ENCODE results near the gene PDS5A.

PDS5A gene

DNA sequence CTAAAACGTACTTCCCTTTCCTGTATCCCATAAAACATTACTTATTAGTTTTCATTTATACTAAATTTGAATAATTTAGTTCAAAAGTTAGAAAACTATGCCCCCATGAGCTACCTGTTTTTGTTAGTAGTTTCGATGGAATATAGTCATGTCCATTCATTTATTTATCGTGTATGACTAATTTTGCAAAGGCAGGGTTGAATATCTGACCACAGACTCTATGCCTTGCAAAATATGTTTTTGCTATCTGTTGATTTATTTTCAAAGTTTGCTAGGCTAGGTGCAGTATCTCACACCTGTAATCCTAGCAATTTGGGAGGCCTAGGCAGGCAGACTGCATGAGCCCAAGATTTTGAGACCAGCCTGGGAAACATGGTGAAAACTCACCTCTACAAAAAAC lies 78.4 kb downstream of the PDS5A start:
- TF ChIP-seq, protein P1, sequence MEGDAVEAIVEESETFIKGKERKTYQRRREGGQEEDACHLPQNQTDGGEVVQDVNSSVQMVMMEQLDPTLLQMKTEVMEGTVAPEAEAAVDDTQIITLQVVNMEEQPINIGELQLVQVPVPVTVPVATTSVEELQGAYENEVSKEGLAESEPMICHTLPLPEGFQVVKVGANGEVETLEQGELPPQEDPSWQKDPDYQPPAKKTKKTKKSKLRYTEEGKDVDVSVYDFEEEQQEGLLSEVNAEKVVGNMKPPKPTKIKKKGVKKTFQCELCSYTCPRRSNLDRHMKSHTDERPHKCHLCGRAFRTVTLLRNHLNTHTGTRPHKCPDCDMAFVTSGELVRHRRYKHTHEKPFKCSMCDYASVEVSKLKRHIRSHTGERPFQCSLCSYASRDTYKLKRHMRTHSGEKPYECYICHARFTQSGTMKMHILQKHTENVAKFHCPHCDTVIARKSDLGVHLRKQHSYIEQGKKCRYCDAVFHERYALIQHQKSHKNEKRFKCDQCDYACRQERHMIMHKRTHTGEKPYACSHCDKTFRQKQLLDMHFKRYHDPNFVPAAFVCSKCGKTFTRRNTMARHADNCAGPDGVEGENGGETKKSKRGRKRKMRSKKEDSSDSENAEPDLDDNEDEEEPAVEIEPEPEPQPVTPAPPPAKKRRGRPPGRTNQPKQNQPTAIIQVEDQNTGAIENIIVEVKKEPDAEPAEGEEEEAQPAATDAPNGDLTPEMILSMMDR (IDR thresholded peaks at IDR 0.05): no peak

DNA sequence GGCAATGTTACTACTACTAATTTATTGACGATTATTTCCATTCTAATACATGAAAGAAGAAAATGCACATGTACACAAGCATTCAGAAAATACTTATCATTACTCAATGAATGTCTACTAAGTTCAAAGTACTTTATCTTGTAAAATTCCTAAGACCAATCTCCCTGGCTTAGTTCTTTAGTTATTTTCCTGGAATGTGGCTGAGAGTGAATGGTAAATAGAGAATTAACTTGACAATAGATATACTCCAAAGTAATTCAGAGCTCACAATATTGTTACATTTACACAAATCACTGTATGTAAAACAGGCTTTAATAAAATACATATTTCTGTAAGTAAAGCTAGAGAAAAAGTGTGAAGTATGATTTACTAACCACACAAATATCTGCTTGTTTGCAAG lies 79.7 kb downstream of the PDS5A start:
- TF ChIP-seq, protein P1 (IDR thresholded peaks at IDR 0.05): no peak

DNA sequence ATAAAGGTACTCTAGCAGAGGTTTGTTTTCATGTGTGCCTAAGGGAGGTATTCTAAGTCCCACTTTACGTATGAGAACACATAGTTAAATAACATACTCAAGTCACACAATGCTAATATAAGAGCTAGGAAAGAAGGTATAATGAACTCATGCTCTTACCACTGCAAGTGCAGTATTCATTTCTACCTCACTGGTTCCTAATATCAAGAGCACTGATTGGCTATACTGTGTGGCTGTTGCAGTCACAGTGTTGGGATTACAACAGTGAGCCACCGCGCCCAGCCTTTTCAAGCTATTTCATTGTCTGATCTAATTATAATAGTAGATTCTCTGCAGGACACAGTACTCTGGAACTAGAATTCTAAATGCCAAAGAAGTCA lies 84.0 kb downstream of the PDS5A start:
- TF ChIP-seq, protein P1 (IDR thresholded peaks at IDR 0.05): no peak

DNA sequence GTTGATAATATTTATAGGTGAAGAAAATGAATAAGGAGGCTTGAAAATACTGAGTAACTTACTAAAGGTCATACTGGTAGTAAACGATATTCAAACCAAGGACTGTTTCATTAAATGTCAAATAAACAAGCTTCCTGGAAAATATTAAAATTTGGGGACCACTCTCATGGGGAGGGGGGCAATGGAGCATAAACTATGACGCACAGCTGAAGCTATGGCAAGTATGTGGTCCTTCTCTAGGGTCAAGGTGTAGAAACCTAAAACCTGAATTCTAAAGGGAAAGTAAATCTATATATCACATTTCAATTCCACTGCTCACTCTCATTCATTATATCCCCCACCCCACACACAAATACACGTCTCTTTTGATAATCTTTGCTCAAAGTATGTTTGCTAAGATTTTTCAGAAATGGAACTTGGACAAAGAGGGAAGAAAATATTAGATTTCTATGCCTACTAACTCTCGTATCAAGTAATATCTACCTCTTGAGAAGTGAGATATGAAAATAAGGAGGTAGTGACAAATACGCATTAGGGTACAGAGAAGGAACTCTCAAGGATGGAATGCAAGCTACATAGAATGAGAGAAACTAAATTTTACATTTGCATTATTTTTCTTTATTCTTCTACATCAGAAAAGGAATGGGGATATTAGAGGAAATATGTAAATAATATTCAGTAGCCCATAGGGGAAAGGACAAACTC lies 84.6 kb downstream of the PDS5A start:
- TF ChIP-seq, protein P1 (IDR thresholded peaks at IDR 0.05): no peak

GRCh38 chr4:39889226-39889625 lies 88.5 kb downstream of the PDS5A start:
- TF ChIP-seq, protein P1 (IDR thresholded peaks at IDR 0.05): no peak

DNA sequence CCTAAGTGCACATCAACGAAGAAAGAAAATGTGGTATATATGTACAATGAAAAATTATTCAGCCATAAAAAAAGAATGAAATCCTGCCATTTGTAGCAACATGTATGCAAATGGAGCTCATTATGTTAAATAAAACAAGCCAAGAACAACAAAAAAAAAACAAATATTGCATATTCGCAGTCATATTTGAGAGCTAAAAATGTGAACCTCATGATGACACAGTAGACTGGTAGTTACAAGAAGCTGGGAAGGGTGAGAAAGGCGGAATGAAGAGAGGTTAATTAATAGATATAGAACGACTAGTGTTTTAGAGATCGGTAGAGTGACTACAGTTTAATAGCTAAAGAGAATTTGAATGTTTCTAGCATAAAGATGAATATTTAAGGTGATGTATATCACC lies 89.2 kb downstream of the PDS5A start:
- TF ChIP-seq, protein P1 (IDR thresholded peaks at IDR 0.05): no peak

GRCh38 chr4:39883646-39884045 lies 94.1 kb downstream of the PDS5A start:
- TF ChIP-seq, protein P1 (IDR thresholded peaks at IDR 0.05): no peak

- TF ChIP-seq, protein P1 (IDR thresholded peaks at IDR 0.05): no peak
These were observed 95.9 kb downstream of the PDS5A start for GRCh38 chr4:39881789-39882188.
